Astrocyte (in vitro differentiated cells and primary cell): Measurements from ENCODE around the gene LENG1. TPM values are rescaled to one million over a fixed set of nuclear protein-coding genes. Genes with fewer than 3 reads are reported as not detected.
A peak's percentile ranks its signal among the peaks of the same experiment; 100 is the strongest.

ENCODE experiments used
- DNase-seq: peaks from one replicate; pipeline ENCODE4 v3.0.0-alpha.2; 2010; ENCODE audit warnings: low read depth
- FAIRE-seq: peaks from 2 replicates; lab custom pipeline; 2011; peaks lifted over from hg19 to GRCh38; lab: Jason Lieb, UNC
- H2AFZ ChIP-seq: 2 replicates; pipeline ENCODE4 v1.6.0; 2012; ENCODE audit warnings: low read depth, low read length, inconsistent platforms
- H3K27ac ChIP-seq: 2 replicates; pipeline ENCODE4 v1.5.1; 2011; ENCODE audit warnings: low read depth, low read length, inconsistent platforms
- H3K27me3 ChIP-seq: 2 replicates; pipeline ENCODE4 v1.6.0; 2011; ENCODE audit warnings: low read length, inconsistent platforms; ENCODE audit not compliant: insufficient read depth
- H3K36me3 ChIP-seq: 2 replicates; pipeline ENCODE4 v1.5.1; 2011; ENCODE audit warnings: low read length, inconsistent platforms; ENCODE audit not compliant: insufficient read depth
- H3K4me1 ChIP-seq: 2 replicates; pipeline ENCODE4 v1.5.1; 2011; ENCODE audit warnings: low read length, inconsistent platforms; ENCODE audit not compliant: insufficient read depth
- H3K4me2 ChIP-seq: 2 replicates; pipeline ENCODE4 v1.6.0; 2012; ENCODE audit warnings: low read length, inconsistent platforms
- H3K4me3 ChIP-seq: 2 replicates; pipeline ENCODE4 v1.5.1; 2011; ENCODE audit warnings: low read depth, mild to moderate bottlenecking, low read length, inconsistent platforms; ENCODE audit not compliant: insufficient read depth
- H3K79me2 ChIP-seq: 2 replicates; pipeline ENCODE4 v1.6.0; 2012; ENCODE audit warnings: mild to moderate bottlenecking, low read length, inconsistent platforms; ENCODE audit not compliant: insufficient read depth
- H3K9ac ChIP-seq: 2 replicates; pipeline ENCODE4 v1.6.0; 2012; ENCODE audit warnings: mild to moderate bottlenecking, low read length, inconsistent platforms
- H3K9me3 ChIP-seq: 2 replicates; pipeline ENCODE4 v1.5.1; 2012; ENCODE audit warnings: low read depth, mild to moderate bottlenecking, low read length, inconsistent platforms; ENCODE audit not compliant: insufficient read depth
- H4K20me1 ChIP-seq: 2 replicates; pipeline ENCODE4 v1.6.0; 2012; ENCODE audit warnings: low read length, inconsistent platforms; ENCODE audit not compliant: insufficient read depth
- H3K27ac Mint-ChIP-seq: one replicate; pipeline ENCODE4 v1.8.0; 2021; ENCODE audit warnings: mild to moderate bottlenecking, mixed read lengths; ENCODE audit not compliant: unreplicated experiment
- H3K27me3 Mint-ChIP-seq: one replicate; pipeline ENCODE4 v1.8.0; 2021; ENCODE audit warnings: low read depth, mixed read lengths; ENCODE audit not compliant: unreplicated experiment
- H3K36me3 Mint-ChIP-seq: one replicate; pipeline ENCODE4 v1.8.0; 2021; ENCODE audit warnings: low read depth, mixed read lengths; ENCODE audit not compliant: unreplicated experiment
- H3K4me1 Mint-ChIP-seq: one replicate; pipeline ENCODE4 v1.8.0; 2021; ENCODE audit warnings: low read depth, mixed read lengths; ENCODE audit not compliant: unreplicated experiment
- H3K4me3 Mint-ChIP-seq: one replicate; pipeline ENCODE4 v1.8.0; 2021; ENCODE audit warnings: mild to moderate bottlenecking, moderate library complexity, mixed read lengths; ENCODE audit not compliant: unreplicated experiment
- H3K9me3 Mint-ChIP-seq: one replicate; pipeline ENCODE4 v1.8.0; 2021; ENCODE audit warnings: mild to moderate bottlenecking, mixed read lengths; ENCODE audit not compliant: unreplicated experiment
- EZH2 ChIP-seq: IDR thresholded peaks from 2 replicates; pipeline ENCODE4 v1.6.1; 2012; ENCODE audit warnings: mild to moderate bottlenecking, low read length, inconsistent platforms; ENCODE audit not compliant: insufficient read depth
- total RNA-seq: library from RNA; stranded (reverse); gene quantifications from 2 replicates; pipeline ENCODE4 v1.2.1, GENCODE V29; 2021
- TF ChIP-seq, protein P1 (sequence below): IDR thresholded peaks from 2 replicates; pipeline ENCODE4 v1.5.1; 2011; ENCODE audit warnings: low read depth, mild to moderate bottlenecking, inconsistent platforms, low read length, moderate library complexity; ENCODE audit not compliant: insufficient read depth

LENG1 gene
- total RNA-seq, 1 donor from 2014 or later: 4.8 TPM

DNA sequence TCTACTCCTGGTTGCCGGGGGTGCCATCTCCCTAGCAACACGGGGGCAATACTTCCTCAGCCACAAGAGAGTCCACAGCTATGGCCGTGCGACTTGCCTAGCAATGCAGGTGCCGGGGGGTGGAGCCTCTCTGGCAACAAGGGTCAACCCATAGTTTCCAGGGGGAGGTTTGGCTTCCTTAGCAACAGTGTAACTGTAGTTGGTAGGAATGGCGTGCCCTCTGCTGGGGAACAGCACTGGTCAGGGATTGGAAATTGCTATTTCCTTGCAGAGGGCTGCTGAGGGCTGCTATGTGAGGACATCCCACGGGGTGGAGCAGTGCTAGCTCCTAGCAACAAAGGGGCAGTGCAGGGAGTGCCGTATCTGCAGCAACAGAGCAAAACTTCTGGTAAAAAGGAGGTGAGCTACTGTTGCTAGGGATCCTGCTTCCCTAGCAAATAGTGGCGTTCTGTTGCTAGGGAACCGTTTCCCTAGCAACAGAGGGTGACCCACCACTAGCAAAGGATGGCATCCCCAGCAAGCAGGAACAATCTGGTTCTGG lies 20.5 kb upstream of the LENG1 start:
- Histone ChIP-seq H3K4me1 (no peaks in the 10 kb centered on the region), H3K9me3 (no peaks in the 10 kb centered on the region), H2AFZ (no peak overlapping the region), H3K36me3 (no peaks in the 10 kb centered on the region), H3K4me3 (no peak overlapping the region), H3K4me2 (no peak overlapping the region), H4K20me1 (peaks cover 20% of the 10 kb centered on the region), H3K79me2 (peaks cover 3% of the 10 kb centered on the region), H3K27ac (peak overlapping the region; percentile 34), H3K27me3 (no peaks in the 10 kb centered on the region), H3K9ac (peak overlapping the region; percentile 40)
- Mint-ChIP-seq H3K9me3 (no peaks in the 10 kb centered on the region), H3K27me3 (no peaks in the 10 kb centered on the region), H3K4me1 (no peaks in the 10 kb centered on the region), H3K36me3 (peaks cover 13% of the 10 kb centered on the region), H3K27ac (peak overlapping the region; percentile 58), H3K4me3 (no peak overlapping the region)
- TF ChIP-seq, protein P1, sequence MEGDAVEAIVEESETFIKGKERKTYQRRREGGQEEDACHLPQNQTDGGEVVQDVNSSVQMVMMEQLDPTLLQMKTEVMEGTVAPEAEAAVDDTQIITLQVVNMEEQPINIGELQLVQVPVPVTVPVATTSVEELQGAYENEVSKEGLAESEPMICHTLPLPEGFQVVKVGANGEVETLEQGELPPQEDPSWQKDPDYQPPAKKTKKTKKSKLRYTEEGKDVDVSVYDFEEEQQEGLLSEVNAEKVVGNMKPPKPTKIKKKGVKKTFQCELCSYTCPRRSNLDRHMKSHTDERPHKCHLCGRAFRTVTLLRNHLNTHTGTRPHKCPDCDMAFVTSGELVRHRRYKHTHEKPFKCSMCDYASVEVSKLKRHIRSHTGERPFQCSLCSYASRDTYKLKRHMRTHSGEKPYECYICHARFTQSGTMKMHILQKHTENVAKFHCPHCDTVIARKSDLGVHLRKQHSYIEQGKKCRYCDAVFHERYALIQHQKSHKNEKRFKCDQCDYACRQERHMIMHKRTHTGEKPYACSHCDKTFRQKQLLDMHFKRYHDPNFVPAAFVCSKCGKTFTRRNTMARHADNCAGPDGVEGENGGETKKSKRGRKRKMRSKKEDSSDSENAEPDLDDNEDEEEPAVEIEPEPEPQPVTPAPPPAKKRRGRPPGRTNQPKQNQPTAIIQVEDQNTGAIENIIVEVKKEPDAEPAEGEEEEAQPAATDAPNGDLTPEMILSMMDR: peak; percentile 52
- TF ChIP-seq EZH2: no peak
- DNase-seq: peak; percentile 48
- no peak for FAIRE-seq

DNA sequence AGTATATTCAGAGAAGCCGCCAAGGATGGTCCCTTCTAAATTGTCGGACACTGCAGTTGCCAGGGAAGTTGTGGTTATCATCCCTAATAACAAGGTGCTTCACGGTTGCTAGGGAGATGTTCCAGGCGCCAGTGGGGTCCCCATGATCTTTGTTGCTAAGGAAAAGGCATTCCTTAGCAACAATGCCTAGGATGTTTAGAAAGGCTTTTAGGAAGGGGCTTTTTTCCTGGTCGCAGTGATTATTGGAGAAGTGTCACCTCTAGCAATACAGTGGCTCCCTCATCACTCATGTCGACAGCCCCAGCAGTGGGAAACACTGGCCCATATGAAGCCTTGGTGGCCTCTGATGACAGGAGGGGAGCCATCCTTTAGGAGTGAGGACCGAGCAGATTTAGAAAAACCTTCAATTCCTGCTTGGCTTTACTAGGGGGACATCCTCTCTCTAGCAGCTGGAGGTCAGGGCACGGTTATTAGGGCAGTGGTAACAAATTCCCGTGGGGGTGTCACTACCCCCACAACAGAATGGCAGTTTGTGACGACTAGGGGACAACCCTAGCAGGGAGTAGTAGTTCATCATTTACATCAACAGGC lies 19.8 kb upstream of the LENG1 start:
- H3K27ac ChIP-seq: no peak overlapping the region
- H3K27ac Mint-ChIP-seq: no peak overlapping the region
- no peak overlapping the region for H3K4me2 ChIP-seq
- no peaks in the 10 kb centered on the region for H3K27me3 ChIP-seq
- FAIRE-seq (no peak), DNase-seq (no peak)
- no peak overlapping the region for H3K4me3 Mint-ChIP-seq
- H3K9me3 ChIP-seq: no peaks in the 10 kb centered on the region
- H4K20me1 ChIP-seq: peaks cover 20% of the 10 kb centered on the region
- H3K4me1 Mint-ChIP-seq: no peaks in the 10 kb centered on the region
- H3K4me1 ChIP-seq: no peaks in the 10 kb centered on the region
- no peak for TF ChIP-seq EZH2
- TF ChIP-seq, protein P1: no peak
- no peaks in the 10 kb centered on the region for H3K9me3 Mint-ChIP-seq
- H3K27me3 Mint-ChIP-seq: no peaks in the 10 kb centered on the region
- H3K36me3 ChIP-seq: no peaks in the 10 kb centered on the region
- peaks cover 3% of the 10 kb centered on the region for H3K79me2 ChIP-seq
- H2AFZ ChIP-seq: no peak overlapping the region
- peaks cover 13% of the 10 kb centered on the region for H3K36me3 Mint-ChIP-seq
- no peak overlapping the region for H3K4me3 ChIP-seq
- H3K9ac ChIP-seq: no peak overlapping the region
